ENCODE measurements around the gene SPP1. TPM values are rescaled to one million over a fixed set of nuclear protein-coding genes. Genes with fewer than 3 reads are reported as not detected.
A peak's percentile ranks its signal among the peaks of the same experiment; 100 is the strongest.

Gene SPP1
- polyA plus RNA-seq, 1 of the 3 experiments (the other 2 are of a cell fraction): 0.82 TPM

DNA sequence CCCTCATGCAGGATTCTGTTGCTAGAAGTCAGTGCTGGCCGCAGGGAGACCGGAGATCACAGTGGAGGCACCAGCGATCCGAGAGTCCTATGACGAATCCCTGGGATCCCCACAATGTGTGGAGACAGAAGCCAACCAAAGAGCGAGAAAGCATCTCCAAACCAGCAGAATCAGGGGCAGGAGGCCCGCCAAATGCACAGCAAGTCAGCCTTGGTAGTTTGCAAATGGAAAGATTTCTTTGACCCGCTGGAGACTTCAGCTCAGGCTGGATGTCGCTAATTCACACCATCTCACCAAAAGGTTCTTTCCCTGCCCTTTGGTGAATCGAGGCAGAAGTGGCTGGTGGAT lies 31.4 kb downstream of the SPP1 start:
- ChIA-PET CTCF (interaction anchor here (0.9 to 1.5 kb wide), 2 partner anchors 33 to 168 kb away, joined by 3 to 6 read pairs; no protein-coding TSS in a partner anchor), POLR2A (no interaction called here)
- Histone ChIP-seq H3K9me2 (no peaks in the 10 kb centered on the region), H3K9ac (no peak overlapping the region), H3K9me3 (no peaks in the 10 kb centered on the region), H3K36me3 (replicated peaks in 1 of 2; ENCODE audit: control insufficient read depth in 1 of 2, insufficient read depth in 2 of 2, low read length in 1 of 2) (no peaks in the 10 kb centered on the region), H4K20me1 (ENCODE audit: insufficient read depth) (peaks cover 32% of the 10 kb centered on the region), H3F3A (replicated peaks; ENCODE audit: insufficient read depth) (peaks cover 22% of the 10 kb centered on the region), H3K27ac (ENCODE audit: low read depth in 2 of 2, low read length in 1 of 2) (no peak overlapping the region; a peak in 1 of 4 replicates), H2AFZ (ENCODE audit: low read depth) (peak overlapping the region; percentile 84; the same call in 1 of the 2 replicates), H3K79me2 (ENCODE audit: insufficient read depth) (peaks cover 42% of the 10 kb centered on the region), H3K4me2 (peak overlapping the region; percentile 77), H3K27me3 (ENCODE audit: insufficient read depth) (no peaks in the 10 kb centered on the region), H3K4me3 (ENCODE audit: low read depth in 2 of 2, low read length in 1 of 2) (peak overlapping the region; percentile 72 to 96), H3K4me1 (ENCODE audit: control insufficient read depth in 1 of 2, insufficient read depth in 2 of 2, low read depth in 1 of 2, low read length in 1 of 2) (peaks cover 14 to 16% of the 10 kb centered on the region in 2 experiments; a peak in 3 of 4 replicates)
- TF ChIP-seq RXRA (IDR thresholded peaks at IDR 0.05; ENCODE audit: borderline replicate concordance, low read depth): no peak
- TF ChIP-seq TAF1 (IDR thresholded peaks at IDR 0.05; ENCODE audit: borderline replicate concordance, low read depth, low read length): no peak
- no peak for TF ChIP-seq NRF1 (IDR thresholded peaks at IDR 0.05; ENCODE audit: low read depth, low read length)
- no peak for TF ChIP-seq REST (IDR thresholded peaks at IDR 0.05; ENCODE audit: low read depth, low read length)
- TF ChIP-seq, protein P1, sequence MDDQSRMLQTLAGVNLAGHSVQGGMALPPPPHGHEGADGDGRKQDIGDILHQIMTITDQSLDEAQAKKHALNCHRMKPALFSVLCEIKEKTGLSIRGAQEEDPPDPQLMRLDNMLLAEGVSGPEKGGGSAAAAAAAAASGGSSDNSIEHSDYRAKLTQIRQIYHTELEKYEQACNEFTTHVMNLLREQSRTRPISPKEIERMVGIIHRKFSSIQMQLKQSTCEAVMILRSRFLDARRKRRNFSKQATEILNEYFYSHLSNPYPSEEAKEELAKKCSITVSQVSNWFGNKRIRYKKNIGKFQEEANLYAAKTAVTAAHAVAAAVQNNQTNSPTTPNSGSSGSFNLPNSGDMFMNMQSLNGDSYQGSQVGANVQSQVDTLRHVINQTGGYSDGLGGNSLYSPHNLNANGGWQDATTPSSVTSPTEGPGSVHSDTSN (IDR thresholded peaks at IDR 0.05): no peak
- TF ChIP-seq TCF12 (IDR thresholded peaks at IDR 0.05): no peak
- TF ChIP-seq, protein P2, sequence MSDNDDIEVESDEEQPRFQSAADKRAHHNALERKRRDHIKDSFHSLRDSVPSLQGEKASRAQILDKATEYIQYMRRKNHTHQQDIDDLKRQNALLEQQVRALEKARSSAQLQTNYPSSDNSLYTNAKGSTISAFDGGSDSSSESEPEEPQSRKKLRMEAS (IDR thresholded peaks at IDR 0.05; ENCODE audit: low read depth): no peak
- TF ChIP-seq, protein P3, sequence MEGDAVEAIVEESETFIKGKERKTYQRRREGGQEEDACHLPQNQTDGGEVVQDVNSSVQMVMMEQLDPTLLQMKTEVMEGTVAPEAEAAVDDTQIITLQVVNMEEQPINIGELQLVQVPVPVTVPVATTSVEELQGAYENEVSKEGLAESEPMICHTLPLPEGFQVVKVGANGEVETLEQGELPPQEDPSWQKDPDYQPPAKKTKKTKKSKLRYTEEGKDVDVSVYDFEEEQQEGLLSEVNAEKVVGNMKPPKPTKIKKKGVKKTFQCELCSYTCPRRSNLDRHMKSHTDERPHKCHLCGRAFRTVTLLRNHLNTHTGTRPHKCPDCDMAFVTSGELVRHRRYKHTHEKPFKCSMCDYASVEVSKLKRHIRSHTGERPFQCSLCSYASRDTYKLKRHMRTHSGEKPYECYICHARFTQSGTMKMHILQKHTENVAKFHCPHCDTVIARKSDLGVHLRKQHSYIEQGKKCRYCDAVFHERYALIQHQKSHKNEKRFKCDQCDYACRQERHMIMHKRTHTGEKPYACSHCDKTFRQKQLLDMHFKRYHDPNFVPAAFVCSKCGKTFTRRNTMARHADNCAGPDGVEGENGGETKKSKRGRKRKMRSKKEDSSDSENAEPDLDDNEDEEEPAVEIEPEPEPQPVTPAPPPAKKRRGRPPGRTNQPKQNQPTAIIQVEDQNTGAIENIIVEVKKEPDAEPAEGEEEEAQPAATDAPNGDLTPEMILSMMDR (IDR thresholded peaks at IDR 0.05): no peak
- DNase-seq: no peak
- 55% methylated on average over 8 of the region's 10 CpGs for WGBS (ENCODE audit: low lambda C conversion rate)

Data from SK-N-SH (cell line).